ENCODE results near the gene SERF1A. TPM values are rescaled to one million over a fixed set of nuclear protein-coding genes. Genes with fewer than 3 reads are reported as not detected.

The SERF1A gene
- total RNA-seq, 1 experiment from 2014 or later: 13.9 TPM

Other genes starting within 250 kb of the SERF1A start
- 53.3 to 72.7 TPM (median 62.1 TPM) in 3 replicates for gene SMN1, start 24.4 kb downstream of the SERF1A start, total RNA-seq (2021)
- gene NAIP, start 124.7 kb downstream of the SERF1A start, total RNA-seq (2021): 1.9 to 3.0 TPM (median 2.2 TPM) in 3 replicates
- gene GTF2H2, start 167.0 kb downstream of the SERF1A start, total RNA-seq (2021): 30.1 to 38.9 TPM (median 34.9 TPM) in 3 replicates

All from WTC11 (cell line).